GM12875 (cell line): ENCODE data around the gene CFAP43.

Experiments
- H3K4me3 ChIP-seq: one replicate; pipeline ENCODE4 v1.5.1; 2011; ENCODE audit warnings: low read depth, low read length, control low read depth
- TF ChIP-seq, protein P1 (sequence below): IDR thresholded peaks from 2 replicates; pipeline ENCODE4 v1.5.1; 2011; ENCODE audit warnings: low read depth, mild to moderate bottlenecking, control low read depth, inconsistent platforms, low read length, moderate library complexity, borderline replicate concordance; ENCODE audit not compliant: insufficient read depth

Gene CFAP43

DNA sequence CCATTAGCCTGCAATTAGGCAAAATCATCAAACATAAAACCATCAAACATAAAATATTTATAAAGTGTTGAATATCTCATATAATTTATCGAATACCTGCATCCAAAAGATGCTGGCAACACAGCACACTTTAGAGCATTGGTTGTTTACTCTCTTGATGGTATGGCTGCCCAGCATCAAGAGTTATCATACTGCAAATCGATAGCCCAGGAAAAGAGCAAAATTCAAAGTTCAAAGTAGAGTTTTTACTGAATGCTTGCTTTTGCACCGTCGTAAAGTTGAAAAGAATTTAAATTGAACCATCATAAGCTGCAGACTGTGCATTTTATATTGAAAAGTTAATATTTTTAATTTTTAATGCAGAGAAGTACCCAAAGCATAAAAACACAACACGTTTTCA, 32.6 kb upstream of the CFAP43 start:
- TF ChIP-seq, protein P1, sequence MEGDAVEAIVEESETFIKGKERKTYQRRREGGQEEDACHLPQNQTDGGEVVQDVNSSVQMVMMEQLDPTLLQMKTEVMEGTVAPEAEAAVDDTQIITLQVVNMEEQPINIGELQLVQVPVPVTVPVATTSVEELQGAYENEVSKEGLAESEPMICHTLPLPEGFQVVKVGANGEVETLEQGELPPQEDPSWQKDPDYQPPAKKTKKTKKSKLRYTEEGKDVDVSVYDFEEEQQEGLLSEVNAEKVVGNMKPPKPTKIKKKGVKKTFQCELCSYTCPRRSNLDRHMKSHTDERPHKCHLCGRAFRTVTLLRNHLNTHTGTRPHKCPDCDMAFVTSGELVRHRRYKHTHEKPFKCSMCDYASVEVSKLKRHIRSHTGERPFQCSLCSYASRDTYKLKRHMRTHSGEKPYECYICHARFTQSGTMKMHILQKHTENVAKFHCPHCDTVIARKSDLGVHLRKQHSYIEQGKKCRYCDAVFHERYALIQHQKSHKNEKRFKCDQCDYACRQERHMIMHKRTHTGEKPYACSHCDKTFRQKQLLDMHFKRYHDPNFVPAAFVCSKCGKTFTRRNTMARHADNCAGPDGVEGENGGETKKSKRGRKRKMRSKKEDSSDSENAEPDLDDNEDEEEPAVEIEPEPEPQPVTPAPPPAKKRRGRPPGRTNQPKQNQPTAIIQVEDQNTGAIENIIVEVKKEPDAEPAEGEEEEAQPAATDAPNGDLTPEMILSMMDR: no peak
- H3K4me3 ChIP-seq: no peak overlapping the region

DNA sequence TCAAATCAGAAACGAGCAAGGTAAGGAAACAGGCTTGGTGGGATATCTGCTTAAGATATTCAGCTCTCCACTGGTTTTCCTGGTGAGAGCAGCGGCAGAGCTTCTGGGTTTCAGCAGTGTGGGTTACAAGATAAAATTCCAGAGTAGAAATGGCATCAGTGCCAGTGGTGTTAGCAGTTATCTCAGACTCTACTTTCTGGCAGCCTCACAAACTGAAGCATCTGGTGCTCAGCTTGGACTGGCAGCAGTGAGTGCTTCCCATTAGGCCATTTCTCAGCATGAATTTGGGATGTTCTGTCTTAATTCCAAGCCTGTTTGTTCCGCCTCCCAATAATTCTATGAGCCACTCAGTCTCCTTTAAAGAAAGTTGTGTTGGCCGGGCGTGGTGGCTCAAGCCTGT, 29.9 kb upstream of the CFAP43 start:
- TF ChIP-seq, protein P1: no peak
- no peak overlapping the region for H3K4me3 ChIP-seq

DNA sequence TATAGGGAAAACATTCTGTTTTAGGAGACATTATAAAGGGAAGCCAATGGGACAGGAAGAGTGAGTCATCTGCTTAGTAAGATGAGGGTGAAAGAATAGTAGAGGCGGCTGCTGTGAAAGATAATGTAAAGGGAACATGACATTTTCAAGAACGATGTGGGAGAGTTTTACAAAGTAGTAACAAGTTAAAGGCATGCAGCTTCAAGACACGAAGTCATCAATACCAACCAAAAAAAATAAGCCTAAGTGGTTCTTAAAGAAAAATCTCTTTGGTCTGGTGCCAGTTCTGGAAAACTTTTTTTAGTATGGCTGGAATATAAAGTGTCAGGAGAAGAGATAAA, 28.6 kb upstream of the CFAP43 start:
- no peak overlapping the region for H3K4me3 ChIP-seq
- TF ChIP-seq, protein P1: no peak

DNA sequence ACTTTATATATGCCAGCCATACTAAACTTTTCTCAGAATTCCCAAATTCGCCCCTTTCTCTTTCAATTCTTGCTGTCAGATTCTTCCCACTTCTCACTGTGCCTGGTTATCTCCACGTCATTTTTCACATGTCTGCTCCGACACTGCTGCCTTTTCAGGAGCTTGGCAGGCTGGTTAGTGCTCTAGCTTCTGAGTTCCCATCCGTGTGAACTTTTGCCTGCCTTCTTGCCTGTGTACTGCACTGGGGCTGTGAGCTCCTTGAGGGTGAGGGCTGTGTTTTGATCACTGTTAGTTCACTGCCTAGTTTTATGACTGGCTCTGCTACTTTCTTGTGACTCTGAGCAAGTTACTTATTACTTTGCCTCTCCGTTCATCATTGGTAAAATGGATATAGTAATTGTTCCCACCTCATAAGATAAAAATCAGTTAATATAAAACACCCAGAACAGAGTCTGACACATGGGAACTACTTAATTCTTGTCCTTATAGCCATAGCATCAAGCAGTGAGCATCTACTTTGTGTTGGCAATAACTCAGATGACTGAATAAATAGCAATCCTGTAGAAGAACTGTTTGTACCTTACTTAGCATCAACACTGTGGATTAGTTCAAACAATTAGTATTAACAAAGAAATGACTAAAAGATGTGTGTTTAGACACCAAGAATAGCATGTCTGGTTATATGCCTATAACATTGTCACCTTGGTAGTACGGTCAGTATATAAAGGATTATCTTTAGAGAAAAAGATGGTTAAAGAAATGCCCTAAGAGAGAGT, 28.0 kb upstream of the CFAP43 start:
- TF ChIP-seq, protein P1: no peak
- H3K4me3 ChIP-seq: no peak overlapping the region

DNA sequence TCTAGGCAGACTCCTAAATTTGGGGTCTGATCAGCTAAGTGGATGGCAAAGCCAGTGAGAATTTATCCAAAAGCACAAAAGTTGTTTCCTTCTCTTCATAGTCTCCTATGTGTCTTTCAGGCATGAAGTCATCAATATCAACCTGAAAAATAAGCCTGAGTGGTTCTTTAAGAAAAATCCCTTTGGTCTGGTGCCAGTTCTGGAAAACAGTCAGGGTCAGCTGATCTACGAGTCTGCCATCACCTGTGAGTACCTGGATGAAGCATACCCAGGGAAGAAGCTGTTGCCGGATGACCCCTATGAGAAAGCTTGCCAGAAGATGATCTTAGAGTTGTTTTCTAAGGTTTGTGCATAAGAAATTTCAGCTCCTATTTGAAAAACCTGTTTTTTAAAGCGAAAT, 27.3 kb upstream of the CFAP43 start:
- TF ChIP-seq, protein P1: no peak
- H3K4me3 ChIP-seq: no peak overlapping the region

DNA sequence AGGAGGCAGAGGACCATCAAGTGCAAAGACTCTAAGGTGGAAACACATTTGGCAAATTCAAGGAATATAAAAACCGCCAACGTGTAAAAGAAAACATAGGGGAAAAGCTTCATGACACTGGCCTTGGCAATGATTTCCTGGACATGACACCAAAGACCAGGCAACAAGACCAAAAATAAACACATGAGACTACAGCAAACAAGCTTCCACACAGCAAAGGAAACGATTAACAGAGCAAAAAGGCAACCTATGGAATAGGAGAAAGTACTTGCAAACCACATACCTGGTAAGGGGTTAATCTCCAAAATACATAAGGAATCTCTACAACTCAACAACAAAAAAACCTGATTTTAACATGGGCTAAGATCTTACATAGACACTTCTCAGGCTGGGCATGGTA, 26.0 kb upstream of the CFAP43 start:
- H3K4me3 ChIP-seq: no peak overlapping the region

DNA sequence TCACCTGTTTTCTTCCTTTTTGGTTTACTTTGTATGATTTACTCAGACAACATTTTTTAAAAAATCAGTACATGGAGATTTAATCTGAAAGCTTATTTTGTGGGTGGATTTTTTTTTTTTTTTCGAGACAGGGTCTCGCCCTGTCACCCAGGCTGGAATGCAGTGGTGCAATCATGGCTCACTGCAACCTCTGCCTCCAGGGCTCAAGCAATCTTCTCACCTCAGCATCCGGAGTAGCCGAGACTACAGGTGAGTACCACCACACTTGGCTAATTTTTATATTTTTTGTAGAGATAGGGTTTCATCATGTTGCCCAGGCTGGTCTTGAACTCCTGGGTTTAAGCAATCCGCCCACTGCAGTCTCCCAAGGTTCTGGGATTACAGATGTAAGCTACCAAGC, 25.1 kb upstream of the CFAP43 start:
- TF ChIP-seq, protein P1: no peak
- H3K4me3 ChIP-seq: no peak overlapping the region

More for the DNA sequence above, 26.0 kb upstream of the CFAP43 start:
- TF ChIP-seq, protein P1: no peak
